ENCODE data around the gene CERS1.
"Not testable (repeated sequence)": the region's sequence is repeated elsewhere in the genome, so short reads cannot be mapped to it uniquely, and the experiment has no call there.

GRCh38 chr19:18917593-18917992 is 21.6 kb upstream of the CERS1 start:
- TF ChIP-seq EZH2 (IDR thresholded peaks at IDR 0.05; ENCODE audit: insufficient read depth, poor library complexity, severe bottlenecking); EZH2phosphoT487 (IDR thresholded peaks at IDR 0.05; ENCODE audit: insufficient read depth, low read depth): not testable (repeated sequence)
